Measurements from ENCODE around the gene MAN2A1.
"Not testable (repeated sequence)": the region's sequence is repeated elsewhere in the genome, so short reads cannot be mapped to it uniquely, and the experiment has no call there.

MAN2A1 gene

GRCh38 chr5:109876941-109877669 is 187.4 kb downstream of the MAN2A1 start:
- no peak for DNase-seq

- DNase-seq, result no peak
Observed at GRCh38 chr5:109877670-109878045, 187.9 kb downstream of the MAN2A1 start.

- no peak for DNase-seq
Observed at GRCh38 chr5:109878887-109879286, 189.2 kb downstream of the MAN2A1 start.

GRCh38 chr5:109880907-109881685 is 191.4 kb downstream of the MAN2A1 start:
- no peak for DNase-seq

- DNase-seq, result no peak
Observed at GRCh38 chr5:109882546-109882945, 192.8 kb downstream of the MAN2A1 start.

- no peak for DNase-seq
Observed at GRCh38 chr5:109884676-109885075, 194.9 kb downstream of the MAN2A1 start.

GRCh38 chr5:109885205-109885604 is 195.5 kb downstream of the MAN2A1 start:
- no peak for DNase-seq

- DNase-seq, result no peak
Observed at GRCh38 chr5:109888989-109889388, 199.3 kb downstream of the MAN2A1 start.

GRCh38 chr5:109893271-109893670 is 203.5 kb downstream of the MAN2A1 start:
- DNase-seq, result not testable (repeated sequence)

GRCh38 chr5:109898269-109899162 is 208.8 kb downstream of the MAN2A1 start:
- DNase-seq, result no peak

- DNase-seq, result no peak
Observed at GRCh38 chr5:109899163-109899535, 209.4 kb downstream of the MAN2A1 start.

GRCh38 chr5:109900461-109900860 is 210.7 kb downstream of the MAN2A1 start:
- no peak for DNase-seq

GRCh38 chr5:109900911-109901627 is 211.3 kb downstream of the MAN2A1 start:
- no peak for DNase-seq

GRCh38 chr5:109901628-109901981 is 211.9 kb downstream of the MAN2A1 start:
- no peak for DNase-seq

- DNase-seq, result no peak
Observed at GRCh38 chr5:109903061-109903460, 213.3 kb downstream of the MAN2A1 start.

GRCh38 chr5:109905906-109906305 is 216.2 kb downstream of the MAN2A1 start:
- no peak for DNase-seq

GRCh38 chr5:109907189-109907588 is 217.5 kb downstream of the MAN2A1 start:
- no peak for DNase-seq

GRCh38 chr5:109907731-109908130 is 218.0 kb downstream of the MAN2A1 start:
- DNase-seq, result no peak

GRCh38 chr5:109908366-109908765 is 218.6 kb downstream of the MAN2A1 start:
- DNase-seq, result no peak

- no peak for DNase-seq
Observed at GRCh38 chr5:109910874-109911273, 221.1 kb downstream of the MAN2A1 start.

GRCh38 chr5:109911731-109912130 is 222.0 kb downstream of the MAN2A1 start:
- DNase-seq, result no peak

- DNase-seq, result no peak
Observed at GRCh38 chr5:109914906-109915305, 225.2 kb downstream of the MAN2A1 start.

Data from femur (tissue), 1 donor.